B cell (primary cell): ENCODE results near the gene GCA.

Experiments
- EZH2 ChIP-seq: IDR thresholded peaks from 2 replicates; pipeline ENCODE4 v1.6.1; 2012; ENCODE audit warnings: borderline replicate concordance, low read depth, mild to moderate bottlenecking, moderate library complexity, low read length; ENCODE audit not compliant: insufficient read depth, poor library complexity, severe bottlenecking
- TF ChIP-seq, protein P1 (sequence below): fragments of 200-600 bp; IDR thresholded peaks from one replicate; pipeline ENCODE4 v1.8.0; 2022; ENCODE audit warnings: antibody characterized with exemption, mild to moderate bottlenecking

GRCh38 chr2:162370931-162371330 is 27.0 kb downstream of the GCA start:
- no peak for TF ChIP-seq EZH2
- TF ChIP-seq, protein P1, sequence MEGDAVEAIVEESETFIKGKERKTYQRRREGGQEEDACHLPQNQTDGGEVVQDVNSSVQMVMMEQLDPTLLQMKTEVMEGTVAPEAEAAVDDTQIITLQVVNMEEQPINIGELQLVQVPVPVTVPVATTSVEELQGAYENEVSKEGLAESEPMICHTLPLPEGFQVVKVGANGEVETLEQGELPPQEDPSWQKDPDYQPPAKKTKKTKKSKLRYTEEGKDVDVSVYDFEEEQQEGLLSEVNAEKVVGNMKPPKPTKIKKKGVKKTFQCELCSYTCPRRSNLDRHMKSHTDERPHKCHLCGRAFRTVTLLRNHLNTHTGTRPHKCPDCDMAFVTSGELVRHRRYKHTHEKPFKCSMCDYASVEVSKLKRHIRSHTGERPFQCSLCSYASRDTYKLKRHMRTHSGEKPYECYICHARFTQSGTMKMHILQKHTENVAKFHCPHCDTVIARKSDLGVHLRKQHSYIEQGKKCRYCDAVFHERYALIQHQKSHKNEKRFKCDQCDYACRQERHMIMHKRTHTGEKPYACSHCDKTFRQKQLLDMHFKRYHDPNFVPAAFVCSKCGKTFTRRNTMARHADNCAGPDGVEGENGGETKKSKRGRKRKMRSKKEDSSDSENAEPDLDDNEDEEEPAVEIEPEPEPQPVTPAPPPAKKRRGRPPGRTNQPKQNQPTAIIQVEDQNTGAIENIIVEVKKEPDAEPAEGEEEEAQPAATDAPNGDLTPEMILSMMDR, result no peak
